HUDEP-2 (cell line): Measurements from ENCODE around the gene POFUT2.
"Not testable (repeated sequence)": the region's sequence is repeated elsewhere in the genome, so short reads cannot be mapped to it uniquely, and the experiment has no call there.

Experiments
- DNase-seq, 76 experiments: peaks; one replicate each; lab custom pipeline; 2025; ENCODE audit not compliant: unreplicated experiment in 76 of 76; lab: John Stamatoyannopoulos, UW

Gene POFUT2

GRCh38 chr21:45313015-45313414 lies 25.3 kb upstream of the POFUT2 start:
- DNase-seq, result no peak

- DNase-seq, result no peak
These were observed 24.6 kb upstream of the POFUT2 start for GRCh38 chr21:45312296-45312695.

DNA sequence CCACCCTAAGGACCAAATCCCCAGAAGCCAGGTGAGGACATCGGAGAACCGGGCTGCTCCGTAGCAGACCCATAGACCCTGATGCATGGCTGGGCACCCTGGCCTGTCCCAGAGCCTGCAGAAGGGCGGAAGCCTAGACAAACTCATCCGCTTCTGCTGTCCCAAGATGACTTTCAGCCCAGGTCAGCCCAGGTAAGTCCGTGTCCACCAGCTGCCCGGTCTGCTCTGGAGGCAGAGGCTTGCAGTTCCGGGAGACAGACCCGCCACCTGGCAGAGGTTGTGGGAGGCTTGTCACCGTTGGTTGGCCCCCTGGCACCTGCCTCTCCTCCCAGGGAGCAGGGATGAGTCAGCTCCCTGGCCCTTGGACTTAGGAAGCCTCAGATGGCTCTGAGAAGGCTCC lies 22.8 kb upstream of the POFUT2 start:
- no peak for DNase-seq

DNA sequence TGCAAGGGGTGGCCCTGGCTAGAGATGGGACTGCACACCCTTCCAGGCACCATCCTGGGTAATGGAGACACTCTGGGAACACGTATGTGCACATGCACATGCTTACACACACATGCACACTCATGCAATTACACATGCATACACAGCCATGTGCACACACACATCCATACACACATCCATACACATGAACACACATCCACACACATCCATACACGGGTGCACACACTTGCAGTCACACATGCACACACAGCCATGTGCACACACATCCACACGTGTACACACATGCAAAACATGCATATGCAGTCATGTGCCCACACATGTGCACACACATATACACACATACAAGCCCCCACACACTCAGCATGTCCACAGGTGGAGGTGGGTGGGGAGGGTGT lies 22.3 kb upstream of the POFUT2 start:
- no peak for DNase-seq

- DNase-seq, result peak in 51 of 76 experiments; percentile 11 to 74 (median 41)
These were observed 21.6 kb upstream of the POFUT2 start for GRCh38 chr21:45309069-45309986.

GRCh38 chr21:45308194-45309068 lies 20.7 kb upstream of the POFUT2 start:
- DNase-seq, result no peak

GRCh38 chr21:45307597-45308158 lies 20.0 kb upstream of the POFUT2 start:
- DNase-seq, result not testable (repeated sequence)

DNA sequence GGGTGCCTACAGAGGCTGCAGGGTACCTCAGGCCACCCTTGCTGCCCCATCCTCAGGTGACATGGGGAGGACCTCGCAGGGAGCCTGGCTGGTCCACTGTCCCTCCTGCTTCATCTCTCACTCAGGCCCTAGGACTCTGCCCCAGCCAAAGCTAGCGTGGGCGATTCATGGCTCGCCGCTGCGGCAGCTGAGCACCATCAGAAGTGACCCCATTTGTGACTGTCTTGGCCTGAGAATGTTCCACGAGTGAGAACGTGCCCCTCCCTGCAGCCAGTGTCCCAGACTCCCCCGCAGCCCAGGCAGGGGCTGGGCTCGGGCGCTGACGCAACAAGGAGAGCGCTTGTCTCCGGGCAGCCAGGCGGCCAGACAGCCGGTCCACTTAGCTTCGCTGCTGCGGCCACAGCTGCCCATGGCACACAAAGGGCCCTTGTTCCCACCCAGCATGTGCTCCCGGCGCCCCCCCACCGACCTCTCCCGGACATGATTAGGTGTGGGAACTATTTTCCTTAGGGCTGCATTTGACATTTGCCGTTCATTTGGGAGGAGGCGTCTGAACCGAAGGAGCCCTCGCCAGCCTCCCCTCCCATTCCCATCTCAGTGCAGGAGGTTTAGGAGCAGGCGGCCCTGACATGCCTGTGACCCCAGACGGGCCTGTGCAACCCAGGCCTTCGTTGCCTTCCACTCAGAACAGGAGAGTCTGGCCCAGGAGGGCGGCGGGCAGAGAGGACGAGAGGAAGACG lies 19.3 kb upstream of the POFUT2 start:
- DNase-seq, result no peak

- DNase-seq, result no peak
These were observed 18.7 kb upstream of the POFUT2 start for GRCh38 chr21:45306453-45306831.

DNA sequence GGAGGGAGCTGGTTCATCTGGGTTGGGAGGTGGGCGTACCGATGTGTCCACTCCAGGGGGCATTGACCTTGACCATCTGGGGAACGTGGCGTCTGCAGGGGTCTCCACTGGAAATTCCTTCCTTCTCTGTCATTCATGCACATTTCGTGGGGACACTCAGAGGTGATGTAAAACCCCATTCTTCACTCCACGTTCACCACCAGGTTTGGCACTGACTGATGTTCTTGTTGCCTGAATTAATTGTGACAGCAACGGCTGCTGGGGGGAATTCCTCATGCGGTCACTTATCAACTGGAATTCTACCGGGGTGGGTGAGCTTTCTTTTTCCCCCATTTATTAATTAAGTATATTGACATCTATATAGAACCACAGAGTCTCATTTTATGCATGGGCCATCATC lies 18.1 kb upstream of the POFUT2 start:
- no peak for DNase-seq

DNA sequence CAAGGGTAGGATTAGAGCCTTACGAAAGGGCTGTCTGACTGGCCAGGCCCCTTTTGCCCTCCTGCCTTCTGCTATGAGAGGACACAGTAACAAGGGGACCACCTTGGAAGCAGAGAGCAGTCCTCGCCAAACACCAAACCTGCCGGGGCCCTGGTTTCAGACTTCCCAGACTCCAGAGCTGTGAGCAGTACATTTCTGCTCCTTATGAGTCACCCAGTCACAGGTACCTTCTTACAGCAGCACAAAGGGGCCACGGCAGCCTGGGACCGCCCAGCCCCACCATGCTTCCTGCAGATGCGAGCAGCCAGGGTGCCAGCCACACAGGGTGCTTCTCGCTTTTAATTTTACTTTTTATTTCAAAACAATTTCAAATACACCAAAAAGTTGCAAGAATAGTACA lies 17.2 kb upstream of the POFUT2 start:
- no peak for DNase-seq

- DNase-seq, result no peak
These were observed 16.8 kb upstream of the POFUT2 start for GRCh38 chr21:45304476-45304830.

DNA sequence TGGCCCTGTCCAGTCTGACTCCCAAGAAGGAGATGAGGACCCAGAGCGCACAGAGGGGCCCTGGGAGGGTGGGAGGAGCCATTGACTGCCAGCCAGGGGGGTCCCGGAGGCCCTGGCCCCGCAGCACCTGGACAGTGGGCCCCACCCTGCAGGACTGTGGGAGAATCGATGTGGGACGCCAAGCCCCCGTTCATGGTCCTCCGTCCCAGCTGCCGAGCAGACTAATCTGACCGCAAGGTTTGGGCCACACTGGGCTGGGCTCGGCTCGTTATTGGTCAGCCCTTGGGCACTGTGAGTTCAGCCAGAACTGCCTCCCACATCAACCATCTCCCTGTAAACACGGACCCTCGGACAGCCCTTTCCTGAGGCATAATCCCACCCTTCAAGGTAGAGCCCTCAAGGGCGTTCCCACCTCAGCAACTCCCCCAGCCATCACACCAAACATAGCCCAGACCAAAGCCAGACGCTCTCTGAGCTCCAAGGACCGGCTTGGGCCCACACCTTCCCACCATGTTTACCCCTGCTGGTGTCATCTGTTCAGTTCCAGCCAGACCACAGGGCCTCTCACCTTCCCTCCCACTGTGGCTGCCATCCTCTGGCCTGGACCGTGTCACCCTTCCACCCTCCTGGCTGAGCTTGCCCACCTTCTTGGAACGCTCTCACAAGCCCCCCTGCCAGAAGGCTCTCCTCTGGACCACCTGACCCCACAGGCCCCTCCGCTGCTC lies 16.2 kb upstream of the POFUT2 start:
- DNase-seq, result no peak

GRCh38 chr21:45303091-45303615 lies 15.5 kb upstream of the POFUT2 start:
- no peak for DNase-seq

DNA sequence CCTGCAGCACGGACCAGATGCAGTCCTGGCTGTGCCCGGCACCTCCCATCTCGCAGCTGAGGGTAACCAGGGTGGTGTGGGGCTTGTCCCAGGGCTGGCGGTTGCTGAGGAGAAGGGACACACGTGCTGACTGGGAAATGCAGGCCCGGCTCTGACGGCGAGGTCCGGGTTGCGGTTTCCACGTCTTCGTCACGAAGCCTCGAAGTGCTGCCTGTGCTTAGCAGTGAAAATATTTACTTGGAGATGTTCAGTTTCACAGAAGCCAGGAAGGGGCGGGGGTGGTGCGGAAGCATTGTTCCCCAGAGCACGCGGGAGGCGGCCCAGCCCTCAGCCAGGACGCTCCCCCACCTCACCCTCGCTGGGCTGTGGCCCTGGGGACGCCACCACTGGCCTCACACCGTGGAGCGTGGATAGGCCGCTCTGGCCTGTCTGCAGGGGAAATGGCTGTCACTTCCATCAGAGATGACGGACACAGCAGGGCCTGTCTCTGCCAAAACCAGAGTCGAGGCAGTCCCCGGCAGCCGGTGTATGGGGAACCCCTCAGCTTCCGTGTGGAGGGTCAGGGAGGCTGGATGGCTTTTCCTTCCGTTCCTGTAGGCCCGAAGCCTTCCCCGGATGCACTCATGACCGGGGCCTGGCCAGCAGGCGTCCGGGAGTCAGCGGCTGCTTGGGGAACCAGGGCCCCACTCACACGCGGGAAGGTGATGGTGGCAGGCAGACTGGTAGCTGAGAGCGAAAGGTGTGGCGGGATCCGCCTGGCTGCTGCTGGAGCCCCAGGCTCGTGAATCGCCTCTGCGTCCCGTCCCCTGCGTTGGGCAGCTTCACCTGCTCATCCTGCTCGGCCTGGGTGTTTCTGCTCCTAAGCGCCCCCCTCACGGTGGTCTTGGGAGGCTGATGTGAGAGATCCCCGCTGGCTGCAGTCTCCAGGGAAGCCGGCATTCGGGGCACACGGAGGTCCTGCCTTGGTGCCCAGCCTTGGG lies 14.7 kb upstream of the POFUT2 start:
- no peak for DNase-seq

DNA sequence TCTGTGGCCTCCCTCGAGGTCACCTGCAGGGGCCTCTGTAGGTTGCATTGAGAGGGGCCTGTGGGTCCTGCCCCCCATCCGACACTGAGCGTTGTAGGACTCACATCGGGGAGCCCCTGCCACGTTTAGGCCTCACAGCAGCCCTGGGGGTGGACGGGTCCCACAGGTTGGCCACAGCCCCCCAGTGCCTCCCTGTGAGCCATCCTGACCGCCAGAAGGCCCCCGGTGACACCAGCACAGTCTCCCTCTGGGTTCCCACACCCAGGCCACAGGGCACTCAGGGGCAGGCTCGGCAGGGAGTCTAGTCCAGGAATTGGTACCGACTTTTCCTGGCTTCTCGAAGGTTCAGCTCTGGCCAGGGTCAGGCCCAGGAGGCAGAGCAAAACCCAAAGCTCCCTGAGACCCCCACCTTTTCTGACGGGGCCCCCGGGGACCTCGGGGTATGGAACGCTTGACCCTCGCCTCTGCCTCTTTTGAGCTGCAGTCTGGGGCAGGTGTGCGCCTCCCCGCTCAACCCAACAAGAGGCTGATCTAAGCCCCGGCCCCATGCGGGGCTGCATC lies 13.9 kb upstream of the POFUT2 start:
- DNase-seq, result no peak

DNA sequence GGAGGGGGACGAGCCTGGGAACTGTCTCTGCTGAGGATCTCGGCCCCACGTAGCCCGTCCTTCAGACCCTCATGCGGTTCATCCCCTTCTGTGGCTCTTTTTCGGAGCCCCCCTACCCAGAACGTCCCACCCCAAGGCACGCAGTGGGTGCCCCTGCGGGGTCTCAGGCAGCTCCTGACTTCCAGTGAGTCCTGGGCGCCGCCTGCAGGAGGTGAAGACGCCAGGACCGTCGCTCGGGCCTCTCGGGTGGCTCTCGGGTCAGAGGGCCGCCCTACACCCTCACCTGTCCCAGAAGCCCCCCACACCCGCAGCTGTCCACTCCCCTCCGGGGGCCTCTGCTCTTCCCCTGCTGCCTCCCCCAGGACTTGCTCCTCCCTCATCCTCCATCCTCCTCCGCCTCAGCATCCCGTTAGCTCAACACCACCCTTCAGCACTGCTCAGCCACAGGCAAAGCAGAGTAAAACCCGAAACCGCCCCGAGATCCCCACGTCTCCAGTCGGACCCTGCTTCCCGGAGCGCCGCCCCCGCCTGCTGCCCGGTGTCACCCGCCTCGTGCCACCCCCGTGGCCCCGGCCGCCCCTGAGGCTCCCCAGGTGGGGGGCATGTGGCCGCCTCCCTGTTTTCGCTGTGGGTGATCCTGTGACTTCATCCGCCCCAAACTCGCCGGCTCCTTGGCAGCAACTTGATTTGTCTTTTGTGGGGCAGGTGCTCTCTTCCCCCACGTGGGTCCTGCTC lies 13.3 kb upstream of the POFUT2 start:
- no peak for DNase-seq
